K562 (cell line): ENCODE measurements around the gene ODR4. TPM values are rescaled to one million over a fixed set of nuclear protein-coding genes. Genes with fewer than 3 reads are reported as not detected.

Source experiments
- ATAC-seq: fragments of 200-7000 bp; cut with Tn5 transposase; 3 replicates; pipeline ENCODE4 v1.9.1; 2020; ENCODE audit warnings: moderate library complexity
- Bru-seq: library from RNA; stranded (reverse); fragments of 400-500 nt; gene quantifications from one replicate; lab custom pipeline; 2021; lab: Mats Ljungman, UMichigan
- BruChase-seq, 2 experiments: library from RNA; stranded (reverse); fragments of 400-500 nt; gene quantifications; one replicate each; lab custom pipeline; 2021; lab: Mats Ljungman, UMichigan
- BruUV-seq: library from RNA; stranded (reverse); fragments of 400-500 nt; replicated peaks from 2 replicates; lab custom pipeline; 2021; lab: Mats Ljungman, UMichigan
- CTCF ChIA-PET: fragments of 300-600 bp; formaldehyde crosslinking; extraction: SDS; loops from one replicate; lab custom pipeline; 2021; ENCODE audit warnings: low intra/inter-chr PET ratio; lab: Yijun Ruan, JAX
- POLR2A ChIA-PET: fragments of 300-600, 350-650 bp; sonication (Branson Sonifier 250); formaldehyde crosslinking; extraction: SDS; loops from one replicate; lab custom pipeline; 2021; ENCODE audit warnings: antibody characterized with exemption, inconsistent platforms; lab: Yijun Ruan, JAX
- DNase-seq, 4 experiments: peaks; one replicate each; pipeline versions ENCODE4 v3.0.0 to v3.0.0-alpha.2; 2011 to 2018; ENCODE audit warnings: low spot score in 3 of 4, mixed read lengths in 3 of 4; ENCODE audit errors: extremely low read depth in 1 of 4
- FAIRE-seq: peaks from 2 replicates; lab custom pipeline; 2011; peaks lifted over from hg19 to GRCh38; lab: Jason Lieb, UNC
- H2AFZ ChIP-seq: 2 replicates; pipeline ENCODE4 v1.6.0; 2011; ENCODE audit warnings: low read depth, low read length, control low read depth, inconsistent platforms
- H3K27ac ChIP-seq: fragments of 200-600 bp; 3 replicates; pipeline ENCODE4 v1.8.0; 2011; ENCODE audit warnings: low read depth, mild to moderate bottlenecking, control low read depth, inconsistent platforms, low read length, moderate library complexity, mixed read lengths; ENCODE audit errors: extremely low read depth
- H3K27me3 ChIP-seq, 2 experiments: fragments of 300-600 bp in 1 of 2; 2 replicates in 1 of 2; 3 replicates in 1 of 2; pipeline versions ENCODE4 v1.6.0 to v1.8.0; 2011; ENCODE audit warnings: inconsistent platforms in 2 of 2, low read length in 2 of 2, mild to moderate bottlenecking in 1 of 2, mixed read lengths in 1 of 2, moderate library complexity in 1 of 2; ENCODE audit not compliant: control insufficient read depth in 2 of 2, insufficient read depth in 2 of 2
- H3K36me3 ChIP-seq: fragments of 300-600 bp; 3 replicates; pipeline ENCODE4 v1.8.0; 2011; ENCODE audit warnings: mild to moderate bottlenecking, low read length, inconsistent platforms; ENCODE audit not compliant: control insufficient read depth, insufficient read depth
- H3K4me1 ChIP-seq, 2 experiments: fragments of 200-600 bp in 1 of 2; replicated peaks in 1 of 2; 2 replicates in 1 of 2; 3 replicates in 1 of 2; pipeline versions ENCODE4 v1.5.1 to v1.8.0; 2011; ENCODE audit warnings: inconsistent platforms in 2 of 2, low read length in 2 of 2, mild to moderate bottlenecking in 1 of 2, mixed read lengths in 1 of 2, moderate library complexity in 1 of 2; ENCODE audit not compliant: control insufficient read depth in 2 of 2, insufficient read depth in 2 of 2
- H3K4me2 ChIP-seq: 2 replicates; pipeline ENCODE4 v1.6.1; 2011; ENCODE audit warnings: low read length, control low read depth, inconsistent platforms, mixed read lengths; ENCODE audit not compliant: insufficient read depth
- H3K4me3 ChIP-seq: fragments of 200-600 bp; sonication (generic), shearing (Covaris generic); 2 replicates; pipeline ENCODE4 v1.5.1; 2016; ENCODE audit warnings: control low read depth, inconsistent platforms
- H3K79me2 ChIP-seq: fragments of 200-600 bp; 3 replicates; pipeline ENCODE4 v1.8.0; 2011; ENCODE audit warnings: low read length, inconsistent platforms; ENCODE audit not compliant: control insufficient read depth, insufficient read depth
- H3K9ac ChIP-seq, 2 experiments: 2 replicates each; pipeline versions ENCODE4 v1.6.0 to v1.6.1; 2011; ENCODE audit warnings: low read depth in 2 of 2, low read length in 2 of 2, control low read depth in 1 of 2, inconsistent platforms in 1 of 2, mild to moderate bottlenecking in 1 of 2, mixed read lengths in 1 of 2; ENCODE audit not compliant: insufficient read depth in 1 of 2
- H3K9me1 ChIP-seq: one replicate; pipeline ENCODE4 v1.6.0; 2011; ENCODE audit warnings: inconsistent platforms, mild to moderate bottlenecking, low read length, moderate library complexity; ENCODE audit not compliant: control insufficient read depth, insufficient read depth
- H3K9me3 ChIP-seq: replicated peaks from 2 replicates; pipeline ENCODE4 v1.5.1; 2011; ENCODE audit warnings: low read depth, low read length, inconsistent platforms; ENCODE audit not compliant: control insufficient read depth, insufficient read depth
- H4K20me1 ChIP-seq: replicated peaks from 2 replicates; pipeline ENCODE4 v1.6.1; 2011; ENCODE audit warnings: low read length, inconsistent platforms, mixed read lengths; ENCODE audit not compliant: control insufficient read depth, insufficient read depth
- ASH1L ChIP-seq: fragments of 450-650 bp; IDR thresholded peaks from 2 replicates; pipeline ENCODE4 v1.6.1; 2018; ENCODE audit warnings: borderline replicate concordance, mild to moderate bottlenecking, low read depth; ENCODE audit not compliant: partially characterized antibody
- CBX5 ChIP-seq: IDR thresholded peaks from 2 replicates; pipeline ENCODE4 v1.6.1; 2014; ENCODE audit warnings: low read depth, borderline replicate concordance
- ELF2 ChIP-seq: fragments of 250-450 bp; sonication (Bioruptor Pico); IDR thresholded peaks from 2 replicates; pipeline ENCODE4 v1.5.0; 2021; ENCODE audit warnings: mild to moderate bottlenecking
- EP400 ChIP-seq: fragments of 450-650 bp; IDR thresholded peaks from 2 replicates; pipeline ENCODE4 v1.6.1; 2017; ENCODE audit warnings: antibody characterized with exemption, mild to moderate bottlenecking, moderate library complexity
- HLTF ChIP-seq: fragments of 450-650 bp; IDR thresholded peaks from 2 replicates; pipeline ENCODE4 v1.6.1; 2016
- ILK ChIP-seq: fragments of 450-650 bp; IDR thresholded peaks from 2 replicates; pipeline ENCODE4 v1.6.1; 2016; ENCODE audit warnings: missing genetic modification characterization, low read depth, mild to moderate bottlenecking, missing compliant biosample characterization, moderate library complexity, borderline replicate concordance
- JUN ChIP-seq, 2 experiments: sonication (generic) in 1 of 2; formaldehyde crosslinking in 1 of 2; IDR thresholded peaks; 2 replicates each; pipeline versions ENCODE4 v1.6.1 to v1.8.0; 2012 to 2022; ENCODE audit warnings: borderline replicate concordance in 2 of 2, mild to moderate bottlenecking in 2 of 2, improper control_type of control experiment in 1 of 2, low read depth in 1 of 2, low read length in 1 of 2, missing genetic modification reagents in 1 of 2
- KAT2B ChIP-seq: IDR thresholded peaks from one replicate; pipeline ENCODE4 v1.6.1; 2012; ENCODE audit warnings: low read depth, mild to moderate bottlenecking, control low read depth, inconsistent platforms, low read length, moderate library complexity
- MBD2 ChIP-seq: sonication (generic); IDR thresholded peaks from 2 replicates; pipeline ENCODE4 v1.6.1; 2016; ENCODE audit warnings: low read depth, borderline replicate concordance
- PHF20 ChIP-seq: fragments of 450-650 bp; IDR thresholded peaks from 2 replicates; pipeline ENCODE4 v1.6.1; 2018; ENCODE audit not compliant: partially characterized antibody
- RHOXF2B ChIP-seq: fragments of 250-450 bp; sonication (Bioruptor Pico); conservative IDR thresholded peaks from 2 replicates; pipeline ENCODE4 v1.5.1; 2021
- SRF ChIP-seq, 2 experiments: fragments of 250-450, 450-650 bp in 1 of 2; sonication (Bioruptor Pico) in 1 of 2; sonication (generic) in 1 of 2; formaldehyde crosslinking; IDR thresholded peaks; 2 replicates each; pipeline versions ENCODE4 v1.5.0 to v1.5.1; 2020 to 2022; ENCODE audit warnings: mild to moderate bottlenecking in 1 of 2, missing genetic modification reagents in 1 of 2
- TCF7 ChIP-seq: sonication (generic); IDR thresholded peaks from 2 replicates; pipeline ENCODE4 v1.6.1; 2016; ENCODE audit warnings: antibody characterized with exemption, borderline replicate concordance
- TRIM24 ChIP-seq, 2 experiments: fragments of 450-650 bp; IDR thresholded peaks; 2 replicates each; pipeline ENCODE4 v1.6.1; 2016
- ZNF121 ChIP-seq: sonication (generic); formaldehyde crosslinking; conservative IDR thresholded peaks from 2 replicates; pipeline ENCODE4 v1.8.0; 2022; ENCODE audit warnings: missing genetic modification reagents
- ZNF347 ChIP-seq: fragments of 450-650 bp; formaldehyde crosslinking; IDR thresholded peaks from 2 replicates; pipeline ENCODE4 v1.4.0; 2020; ENCODE audit warnings: low read depth, mild to moderate bottlenecking, moderate library complexity
- ZNF354B ChIP-seq: fragments of 250-450 bp; sonication (Bioruptor Pico); IDR thresholded peaks from 2 replicates; pipeline ENCODE4 v1.4.0; 2020
- WGBS: fragments of 100-300 bp; shearing (Covaris generic); methylation state at CpG from one replicate; pipeline ENCODE4 v1.1.6; 2016; ENCODE audit warnings: low coverage, mixed read lengths; ENCODE audit not compliant: insufficient coverage; ENCODE audit errors: missing lambda C conversion rate; 5-methylcytosine and 5-hydroxymethylcytosine counted together
- in situ Hi-C: fragments of 300-500 bp; cut with MboI; formaldehyde crosslinking; loops from 4 replicates; pipeline ENCODE4 v1.15.0; 2018; ENCODE audit warnings: inconsistent platforms, mixed read lengths
- intact Hi-C: fragments of 100-400 bp; cut with micrococcal nuclease; formaldehyde crosslinking; loops from 2 replicates; pipeline ENCODE4 v1.14.2; 2022
- long read RNA-seq, 3 experiments: library from polyadenylated mRNA in 2 of 3; library from RNA in 1 of 3; unstranded in 2 of 3; stranded (forward) in 1 of 3; transcript quantifications; one replicate each; pipeline ENCODE4 v2.0.0, GENCODE V29; 2019 to 2022
- polyA minus RNA-seq, 3 experiments: library from RNA; depleted of rRNA, polyadenylated mRNA; stranded (reverse); fragments of >200 nt; gene quantifications; 2 replicates each; pipeline ENCODE4 v1.2.3, GENCODE V29; 2011
- polyA plus RNA-seq, 8 experiments: library from polyadenylated mRNA; depleted of rRNA in 4 of 8; stranded (reverse) in 5 of 8; unstranded in 3 of 8; fragments of >200 nt; fragmentation: Nextera tagmentation in 2 of 8; fragmentation: Illumina TruSeq in 1 of 8; extraction: Ambion mirVana in 2 of 8; extraction: Trizol in 1 of 8; gene quantifications; 2 replicates each; pipeline versions ENCODE4 v1.2.1 to v1.2.3, GENCODE V29; 2011 to 2014; ENCODE audit warnings: inconsistent platforms in 1 of 8, missing spikeins in 1 of 8
- total RNA-seq, 7 experiments: library from RNA; depleted of rRNA in 6 of 7; stranded (reverse); fragments of >200 nt in 6 of 7; fragmentation: Illumina TruSeq in 2 of 7; extraction: Trizol in 2 of 7; gene quantifications; 2 replicates each; pipeline versions ENCODE4 v1.2.1 to v1.2.3, GENCODE V29; 2011 to 2021; ENCODE audit warnings: low replicate concordance in 1 of 7

ODR4 gene
- total RNA-seq (2011; cell fraction: chromatin; rRNA removed; ENCODE audit: low replicate concordance), result 25.2 and 70.5 TPM in 2 replicates
- total RNA-seq (2011; cell fraction: nucleolus; rRNA removed), result 17.7 and 24.3 TPM in 2 replicates
- 30.2 and 34.4 TPM in 2 replicates for total RNA-seq (2011; cell fraction: nucleoplasm; rRNA removed)
- 21.3 and 23.1 TPM in 2 replicates for total RNA-seq (2014; rRNA removed)
- 49.8 and 53.0 TPM in 2 replicates for total RNA-seq (2014; rRNA removed; fragmentation: Illumina TruSeq; extraction: Trizol)
- total RNA-seq (2015; rRNA removed; fragmentation: Illumina TruSeq; extraction: Trizol), result 40.6 and 44.1 TPM in 2 replicates
- 26.2 and 29.4 TPM in 2 replicates for total RNA-seq (2021)
- 43.1 and 52.0 TPM in 2 replicates for polyA plus RNA-seq (2011; rRNA removed)
- 7.7 and 12.1 TPM in 2 replicates for polyA plus RNA-seq (2011; cell fraction: cytosol; rRNA removed)
- 15.8 and 31.1 TPM in 2 replicates for polyA plus RNA-seq (2011; cell fraction: nucleus; rRNA removed)
- polyA plus RNA-seq (2012), result 16.3 and 19.4 TPM in 2 replicates
- 30.1 and 37.2 TPM in 2 replicates for polyA plus RNA-seq (2014; fragmentation: Illumina TruSeq; extraction: Trizol)
- 10 to 100 TPM; 52.6 to 63.9 TPM for polyA plus RNA-seq (2014; fragmentation: Nextera tagmentation; extraction: Ambion mirVana)
- 33.1 and 35.7 TPM in 2 replicates for polyA plus RNA-seq (2014; rRNA removed)
- polyA minus RNA-seq (2011; rRNA and poly(A)+ RNA removed), result 40.2 and 48.2 TPM in 2 replicates
- polyA minus RNA-seq (2011; cell fraction: cytosol; rRNA and poly(A)+ RNA removed), result 12.8 and 13.6 TPM in 2 replicates
- polyA minus RNA-seq (2011; cell fraction: nucleus; rRNA and poly(A)+ RNA removed), result 21.8 and 45.1 TPM in 2 replicates
- percentile 93 among the genes with signal in this experiment for Bru-seq, nascent RNA
- BruChase-seq, experiment 1, labeled RNA remaining after a 2-hour chase, result percentile 96 among the genes with signal in this experiment
- BruChase-seq, experiment 2, labeled RNA remaining after a 6-hour chase, result percentile 95 among the genes with signal in this experiment
- long read RNA-seq, experiment 1, transcript ODR4-201 (14 exons, 3,792 nt), result major isoform, 105 of 165 reads
- long read RNA-seq, experiment 1, transcript ODR4-204 (2 exons, 503 nt), result minor isoform, 6 of 165 reads
- long read RNA-seq, experiment 1, partial matches to known transcripts, result 8 of 165 reads
- long read RNA-seq, experiment 1, other reads (novel, unspliced or antisense), result 43 of 165 reads
- long read RNA-seq, experiment 2, partial matches to known transcripts, result 13 of 31 reads
- long read RNA-seq, experiment 2, other reads (novel, unspliced or antisense), result 18 of 31 reads
- long read RNA-seq, experiment 3, transcript ODR4-201 (14 exons, 3,792 nt), result major isoform, 30 of 66 reads
- long read RNA-seq, experiment 3, partial matches to known transcripts, result 13 of 66 reads
- long read RNA-seq, experiment 3, other reads (novel, unspliced or antisense), result 17 of 66 reads

DNA sequence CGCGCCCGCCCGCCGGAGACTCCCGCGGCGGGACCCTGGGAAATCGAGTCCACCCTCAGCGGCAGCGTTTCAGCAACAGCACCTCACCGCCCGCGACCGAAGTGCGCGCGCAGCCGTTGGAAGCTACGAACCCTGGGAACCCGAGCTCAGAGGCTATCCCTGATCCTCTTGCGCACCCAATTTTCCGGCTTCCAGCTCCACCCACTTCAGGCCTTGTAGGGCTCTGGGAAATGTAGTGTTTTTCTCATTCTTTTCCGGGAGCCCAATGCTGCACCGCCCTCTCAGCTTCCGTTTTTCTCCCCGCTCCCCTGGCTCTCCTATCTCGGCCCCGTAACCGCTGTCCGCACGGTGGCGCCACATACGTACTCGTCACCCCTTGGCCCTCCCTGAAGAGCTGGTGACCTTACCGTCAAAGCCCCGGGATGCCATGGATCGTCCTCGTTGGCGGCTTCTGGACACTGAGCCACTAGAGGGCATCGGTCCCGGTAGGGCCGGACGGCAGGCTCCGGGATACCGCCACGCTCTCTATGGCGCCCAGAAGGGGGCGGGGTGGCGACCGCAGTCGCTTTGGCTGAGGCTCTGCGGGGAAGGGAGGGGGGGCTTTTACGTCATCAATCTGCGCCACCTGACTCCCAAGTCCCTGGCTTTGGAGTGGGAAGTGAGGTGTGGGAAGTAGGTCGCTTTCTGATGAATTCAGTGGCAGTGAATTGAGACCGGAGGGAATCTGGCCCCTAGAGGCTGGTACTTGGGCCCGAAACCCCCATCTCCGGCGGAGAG is at the start of gene ODR4, which contains the start of gene TPR:
ODR4 (plus strand) TSS at position 687 of the 777 bp plus-strand sequence. CDS start 3,948 bp downstream, outside the sequence.
TPR (minus strand) TSS at position 102 of the 777 bp plus-strand sequence. CDS start 225 bp downstream, outside the sequence.
- FAIRE-seq (peak; percentile 95), ATAC-seq (peak; percentile 94), DNase-seq (peak; percentile 97 to 100 (median 98))
- H3K79me2 ChIP-seq, result peaks cover 91% of the 10 kb centered on the region
- intact Hi-C loops (loop anchor here (1.0 kb wide), 1 partner anchor 611 kb away; no protein-coding TSS in a partner anchor), in situ Hi-C loops (no loop called here)
- ChIA-PET POLR2A (interaction anchor here (0.6 to 1.6 kb wide), 22 partner anchors 9 to 1574 kb away, joined by 3 to 19 read pairs (median 4); no protein-coding TSS in a partner anchor), CTCF (interaction anchor here (0.8 kb wide), 1 partner anchor 610 kb away, joined by 4 read pairs; no protein-coding TSS in a partner anchor)
- WGBS, result under 1% methylated on average over 56 of the region's 60 CpGs
- peak within 1 kb of the TSS; percentile 89 for H3K4me2 ChIP-seq
- no peaks in the 10 kb centered on the region for H3K4me1 ChIP-seq
- peak within 1 kb of the TSS; percentile 78 for H3K4me3 ChIP-seq
- peak within 1 kb of the TSS; percentile 93 for H2AFZ ChIP-seq
- H3K36me3 ChIP-seq, result peaks cover 50% of the 10 kb centered on the region
- no peaks in the 10 kb centered on the region for H3K9me3 ChIP-seq
- H3K9me1 ChIP-seq, result no peaks in the 10 kb centered on the region
- H3K27ac ChIP-seq, result peak within 1 kb of the TSS; percentile 91
- no TSS peak for BruUV-seq
- H4K20me1 ChIP-seq, result 0 out of 2 replicates have a peak, but pooled peaks cover 7% of the 10 kb centered on the region
- no peaks in the 10 kb centered on the region for H3K27me3 ChIP-seq
- peak within 1 kb of the TSS; percentile 87 to 95 for H3K9ac ChIP-seq
- TF ChIP-seq RHOXF2B (no peak), ELF2 (CRISPR knock-in tag) (peak; percentile 94), ILK (no peak), SRF (CRISPR knock-in tag; IDR thresholded peaks at IDR 0.05) (peak in 1 of 2 experiments; percentile 85; a peak in 2 of 4 replicates), ZNF121 (no peak), JUN (IDR thresholded peaks at IDR 0.05; ENCODE audit: borderline replicate concordance, low read depth, low read length) (0 out of 2 replicates have a peak, but pooled peaks have one; percentile 19), JUN (CRISPR knock-in tag; IDR thresholded peaks at IDR 0.05; ENCODE audit: borderline replicate concordance) (0 out of 2 replicates have a peak, but pooled peaks have one; percentile 11), KAT2B (peak; percentile 100), ASH1L (peak; percentile 73), CBX5 (peak; percentile 37; the same call in 1 of the 2 replicates), ZNF354B (CRISPR knock-in tag) (no peak), TRIM24 (IDR thresholded peaks at IDR 0.05) (peak; percentile 48 to 78), PHF20 (peak; percentile 96), HLTF (peak; percentile 93; the same call in 1 of the 2 replicates), ZNF347 (no peak), MBD2 (peak; percentile 77), TCF7 (peak; percentile 23; the same call in 1 of the 2 replicates), EP400 (peak; percentile 99)
